GM12891 (cell line): ENCODE measurements around the gene PDCD4.

Source experiments
- DNase-seq: peaks from one replicate; pipeline ENCODE4 v3.0.0; 2011; ENCODE audit warnings: low spot score; ENCODE audit not compliant: insufficient read length
- FAIRE-seq: peaks from 2 replicates; lab custom pipeline; 2011; peaks lifted over from hg19 to GRCh38; lab: Jason Lieb, UNC
- PAX5 ChIP-seq: IDR thresholded peaks from 2 replicates; pipeline ENCODE4 v1.6.1; 2011; ENCODE audit warnings: low read length, moderate library complexity, mild to moderate bottlenecking; ENCODE audit not compliant: insufficient read depth, severe bottlenecking
- POLR2A ChIP-seq: IDR thresholded peaks from 2 replicates; pipeline ENCODE4 v1.6.1; 2011; ENCODE audit warnings: low read depth, low read length, control low read depth
- POLR2AphosphoS5 ChIP-seq: IDR thresholded peaks from 2 replicates; pipeline ENCODE4 v1.6.1; 2011; ENCODE audit warnings: low read depth, low read length, control low read depth
- POU2F2 ChIP-seq: IDR thresholded peaks from 2 replicates; pipeline ENCODE4 v1.6.1; 2011; ENCODE audit warnings: low read depth, mild to moderate bottlenecking, control low read depth, low read length, moderate library complexity
- SPI1 ChIP-seq: IDR thresholded peaks from 2 replicates; pipeline ENCODE4 v1.6.1; 2011; ENCODE audit warnings: low read depth, low read length, control low read depth
- TAF1 ChIP-seq: IDR thresholded peaks from 2 replicates; pipeline ENCODE4 v1.6.1; 2011; ENCODE audit warnings: low read depth, low read length, control low read depth

PDCD4 gene

GRCh38 chr10:110841767-110842267 lies 29.9 kb upstream of the PDCD4 start:
- TF ChIP-seq POU2F2 (peak; percentile 100), POLR2AphosphoS5 (no peak), PAX5 (peak; percentile 27), TAF1 (peak; percentile 46; the same call in 1 of the 2 replicates), SPI1 (peak; percentile 46; the same call in 1 of the 2 replicates), POLR2A (peak; percentile 75)
- peak; percentile 59 for DNase-seq
- peak; percentile 94 for FAIRE-seq

GRCh38 chr10:110842326-110842904 lies 29.3 kb upstream of the PDCD4 start:
- TF ChIP-seq SPI1 (no peak), PAX5 (no peak), POU2F2 (no peak), POLR2AphosphoS5 (no peak; the same call in none of the 2 replicates), POLR2A (no peak), TAF1 (no peak)
- DNase-seq (no peak), FAIRE-seq (no peak)

GRCh38 chr10:110843031-110843430 lies 28.7 kb upstream of the PDCD4 start:
- TF ChIP-seq POLR2AphosphoS5 (peak; percentile 58; the same call in 1 of the 2 replicates), PAX5 (no peak), SPI1 (peak; percentile 41; the same call in 1 of the 2 replicates), POLR2A (peak; percentile 37; the same call in 1 of the 2 replicates), TAF1 (peak; percentile 40; the same call in 1 of the 2 replicates), POU2F2 (no peak; the same call in 1 of the 2 replicates)
- peak; percentile 52 for DNase-seq
- FAIRE-seq: peak; percentile 88

GRCh38 chr10:110843796-110844616 lies 27.7 kb upstream of the PDCD4 start:
- TF ChIP-seq POLR2AphosphoS5: no peak
- no peak for TF ChIP-seq POU2F2
- TF ChIP-seq SPI1: no peak
- TF ChIP-seq PAX5: no peak
- TF ChIP-seq TAF1: no peak
- TF ChIP-seq POLR2A: no peak
- FAIRE-seq (no peak), DNase-seq (no peak)

GRCh38 chr10:110844617-110844881 lies 27.2 kb upstream of the PDCD4 start:
- no peak for FAIRE-seq

GRCh38 chr10:110845192-110845755 lies 26.5 kb upstream of the PDCD4 start:
- FAIRE-seq (peak; percentile 33), DNase-seq (no peak)
- TF ChIP-seq POLR2AphosphoS5 (no peak), POU2F2 (no peak), SPI1 (no peak), PAX5 (no peak), TAF1 (no peak), POLR2A (no peak)

More at GRCh38 chr10:110844617-110844881, 27.2 kb upstream of the PDCD4 start:
- TF ChIP-seq PAX5 (no peak), SPI1 (no peak), POLR2A (no peak), POLR2AphosphoS5 (no peak), POU2F2 (no peak), TAF1 (no peak)
- no peak for DNase-seq

- TF ChIP-seq POLR2AphosphoS5 (no peak), POU2F2 (no peak), POLR2A (no peak), PAX5 (no peak), TAF1 (no peak), SPI1 (no peak)
- FAIRE-seq: peak; percentile 9
- no peak for DNase-seq
Measured at GRCh38 chr10:110845756-110846620, 25.7 kb upstream of the PDCD4 start.

- DNase-seq (no peak), FAIRE-seq (no peak)
- no peak for TF ChIP-seq PAX5
- TF ChIP-seq POLR2AphosphoS5: no peak
- TF ChIP-seq TAF1: no peak
- no peak for TF ChIP-seq POU2F2
- no peak for TF ChIP-seq SPI1
- TF ChIP-seq POLR2A: no peak
Measured at GRCh38 chr10:110847374-110847773, 24.4 kb upstream of the PDCD4 start.
